ENCODE data around the gene CSRP2.

CSRP2 gene

DNA sequence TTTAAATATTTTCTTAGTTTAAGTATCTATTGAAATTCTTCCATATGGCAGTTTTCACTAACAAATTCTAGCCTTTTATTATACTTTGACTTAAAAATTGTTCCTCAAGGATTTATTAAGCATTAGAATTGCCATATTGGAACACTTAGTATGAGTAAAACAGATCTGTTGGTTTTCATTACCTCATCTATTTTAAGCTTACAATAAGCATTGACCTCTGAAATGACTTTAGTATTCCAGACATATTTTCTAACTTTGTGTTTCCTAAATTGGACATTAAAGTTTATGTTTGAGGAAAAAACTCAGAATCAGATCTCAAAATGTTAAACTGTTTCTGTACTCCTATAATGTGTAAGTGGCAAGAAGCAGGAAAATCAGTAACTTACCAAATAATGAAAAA, 48.4 kb downstream of the CSRP2 start:
- H3K4me1 ChIP-seq (ENCODE audit: control insufficient read depth in 2 of 2, insufficient read depth in 2 of 2, low read length in 2 of 2) = no peaks in the 10 kb centered on the region
- no peak overlapping the region for H3K27ac ChIP-seq (ENCODE audit: low read depth in 2 of 2, low read length in 2 of 2)
- H3K4me3 ChIP-seq (ENCODE audit: low read length in 2 of 2) = no peak overlapping the region
- peaks cover 7 to 10% of the 10 kb centered on the region in 2 donors for H3K36me3 ChIP-seq (ENCODE audit: control insufficient read depth in 2 of 2, insufficient read depth in 2 of 2, low read length in 2 of 2)
- peaks cover 0 to 7% of the 10 kb centered on the region in 2 donors for H3K9me3 ChIP-seq (ENCODE audit: control insufficient read depth in 2 of 2, low read length in 2 of 2)
- no peaks in the 10 kb centered on the region for H3K27me3 ChIP-seq (ENCODE audit: control insufficient read depth in 2 of 2, insufficient read depth in 2 of 2, low read length in 2 of 2)
- H3K9ac ChIP-seq (ENCODE audit: low read depth in 1 of 2, low read length in 2 of 2) = no peak overlapping the region

DNA sequence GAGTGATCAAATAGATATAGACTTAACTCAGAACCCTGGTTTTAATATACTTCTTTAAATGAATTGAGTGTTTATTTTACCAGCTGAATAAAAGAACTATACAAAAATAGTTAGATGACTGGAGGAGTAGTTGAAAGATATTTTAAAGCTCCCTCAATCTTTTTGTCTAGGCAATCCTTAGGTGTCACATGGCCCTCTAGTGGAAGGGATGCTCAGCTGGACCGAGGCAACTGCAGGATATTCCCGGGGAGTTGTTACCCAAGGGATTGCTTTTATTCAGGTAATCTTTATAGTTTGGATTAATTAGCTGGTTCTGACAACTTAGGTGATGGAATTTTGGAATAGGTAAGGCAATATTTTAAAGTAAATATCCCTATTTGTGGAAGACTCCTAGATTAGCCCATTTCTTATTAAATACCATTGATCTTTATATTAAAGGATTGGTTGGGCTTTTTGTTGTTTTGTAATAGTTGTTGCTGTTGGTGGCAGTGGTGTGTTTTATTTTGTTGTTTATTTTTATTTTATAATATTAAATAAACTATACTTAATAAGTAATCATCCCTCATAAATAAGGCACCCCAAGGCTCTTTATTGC, 57.8 kb downstream of the CSRP2 start:
- Histone ChIP-seq H3K4me3 (ENCODE audit: low read length in 2 of 2) (no peak overlapping the region), H3K9me3 (ENCODE audit: control insufficient read depth in 2 of 2, low read length in 2 of 2) (no peaks in the 10 kb centered on the region), H3K27me3 (ENCODE audit: control insufficient read depth in 2 of 2, insufficient read depth in 2 of 2, low read length in 2 of 2) (no peaks in the 10 kb centered on the region), H3K27ac (ENCODE audit: low read depth in 2 of 2, low read length in 2 of 2) (no peak overlapping the region), H3K9ac (ENCODE audit: low read depth in 1 of 2, low read length in 2 of 2) (no peak overlapping the region), H3K4me1 (ENCODE audit: control insufficient read depth in 2 of 2, insufficient read depth in 2 of 2, low read length in 2 of 2) (no peaks in the 10 kb centered on the region), H3K36me3 (ENCODE audit: control insufficient read depth in 2 of 2, insufficient read depth in 2 of 2, low read length in 2 of 2) (no peaks in the 10 kb centered on the region)

DNA sequence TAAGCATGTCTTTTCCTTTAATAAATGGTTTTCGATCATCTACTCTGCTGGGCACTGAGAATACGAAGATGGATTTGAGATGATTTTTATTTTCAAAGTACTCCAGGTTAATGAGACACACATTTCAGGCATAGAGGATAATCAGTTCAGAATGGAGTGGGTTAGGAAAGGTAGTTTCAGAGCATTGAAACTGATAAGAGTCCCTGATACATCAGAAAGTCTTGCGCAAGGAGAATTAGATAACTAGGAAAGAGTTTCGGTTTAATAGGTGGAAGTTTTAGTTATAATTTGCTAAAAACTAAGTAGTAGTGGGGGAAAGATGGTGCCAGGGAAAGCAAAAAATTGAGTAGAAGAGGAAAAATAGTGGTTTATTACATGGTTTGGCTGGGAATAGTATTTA, 64.8 kb downstream of the CSRP2 start:
- H3K36me3 ChIP-seq (ENCODE audit: control insufficient read depth in 2 of 2, insufficient read depth in 2 of 2, low read length in 2 of 2) = peaks cover 2 to 12% of the 10 kb centered on the region in 2 donors
- H3K27ac ChIP-seq (ENCODE audit: low read depth in 2 of 2, low read length in 2 of 2) = no peak overlapping the region
- no peaks in the 10 kb centered on the region for H3K27me3 ChIP-seq (ENCODE audit: control insufficient read depth in 2 of 2, insufficient read depth in 2 of 2, low read length in 2 of 2)
- H3K4me1 ChIP-seq (ENCODE audit: control insufficient read depth in 2 of 2, insufficient read depth in 2 of 2, low read length in 2 of 2) = no peaks in the 10 kb centered on the region
- H3K4me3 ChIP-seq (ENCODE audit: low read length in 2 of 2) = no peak overlapping the region
- H3K9me3 ChIP-seq (ENCODE audit: control insufficient read depth in 2 of 2, low read length in 2 of 2) = no peaks in the 10 kb centered on the region
- no peak overlapping the region for H3K9ac ChIP-seq (ENCODE audit: low read depth in 1 of 2, low read length in 2 of 2)

DNA sequence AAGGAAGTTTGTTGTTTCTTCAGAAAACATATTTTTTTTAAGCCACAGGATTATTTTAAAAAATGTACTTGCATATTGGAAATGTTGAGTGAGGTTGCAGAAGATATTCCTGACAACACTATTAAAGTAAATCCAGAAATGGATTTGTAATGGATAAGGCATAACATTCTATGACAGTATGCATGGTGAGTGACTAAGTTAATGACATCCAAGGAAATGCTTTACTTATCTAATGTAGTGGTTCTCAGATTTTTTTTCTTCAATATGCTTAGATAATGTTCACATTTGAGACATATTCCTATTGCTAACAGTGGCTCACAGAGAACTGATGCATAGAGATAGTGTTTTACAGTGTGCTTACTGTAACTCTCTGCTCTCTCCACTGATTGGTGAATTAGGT, 65.6 kb downstream of the CSRP2 start:
- Histone ChIP-seq H3K4me3 (ENCODE audit: low read length in 2 of 2) (no peak overlapping the region), H3K36me3 (ENCODE audit: control insufficient read depth in 2 of 2, insufficient read depth in 2 of 2, low read length in 2 of 2) (peaks cover 2 to 12% of the 10 kb centered on the region in 2 donors), H3K27ac (ENCODE audit: low read depth in 2 of 2, low read length in 2 of 2) (no peak overlapping the region), H3K4me1 (ENCODE audit: control insufficient read depth in 2 of 2, insufficient read depth in 2 of 2, low read length in 2 of 2) (no peaks in the 10 kb centered on the region), H3K9ac (ENCODE audit: low read depth in 1 of 2, low read length in 2 of 2) (no peak overlapping the region), H3K27me3 (ENCODE audit: control insufficient read depth in 2 of 2, insufficient read depth in 2 of 2, low read length in 2 of 2) (no peaks in the 10 kb centered on the region), H3K9me3 (ENCODE audit: control insufficient read depth in 2 of 2, low read length in 2 of 2) (no peaks in the 10 kb centered on the region)

DNA sequence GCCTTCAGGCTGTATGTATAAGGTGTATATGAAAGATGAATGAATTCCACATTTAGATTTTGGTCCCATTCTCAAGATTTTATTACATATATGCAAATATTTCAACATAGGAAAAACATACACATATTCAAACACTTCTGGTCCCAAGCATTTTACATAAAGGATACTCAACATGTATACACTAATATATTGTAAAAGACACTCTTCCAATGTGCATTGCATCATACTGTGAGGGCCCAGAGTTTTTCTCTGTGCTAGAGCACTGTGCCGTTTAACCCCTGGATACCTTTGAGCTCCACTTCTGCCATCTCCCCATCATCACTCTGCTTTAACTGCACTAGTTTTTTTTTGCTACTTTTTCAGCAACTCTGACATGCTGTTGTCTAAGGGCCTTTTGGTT, 66.8 kb downstream of the CSRP2 start:
- Histone ChIP-seq H3K4me3 (ENCODE audit: low read length in 2 of 2) (no peak overlapping the region), H3K9ac (ENCODE audit: low read depth in 1 of 2, low read length in 2 of 2) (no peak overlapping the region), H3K4me1 (ENCODE audit: control insufficient read depth in 2 of 2, insufficient read depth in 2 of 2, low read length in 2 of 2) (no peaks in the 10 kb centered on the region), H3K27me3 (ENCODE audit: control insufficient read depth in 2 of 2, insufficient read depth in 2 of 2, low read length in 2 of 2) (no peaks in the 10 kb centered on the region), H3K27ac (ENCODE audit: low read depth in 2 of 2, low read length in 2 of 2) (no peak overlapping the region), H3K9me3 (ENCODE audit: control insufficient read depth in 2 of 2, low read length in 2 of 2) (no peaks in the 10 kb centered on the region), H3K36me3 (ENCODE audit: control insufficient read depth in 2 of 2, insufficient read depth in 2 of 2, low read length in 2 of 2) (peaks cover 2 to 15% of the 10 kb centered on the region in 2 donors)

DNA sequence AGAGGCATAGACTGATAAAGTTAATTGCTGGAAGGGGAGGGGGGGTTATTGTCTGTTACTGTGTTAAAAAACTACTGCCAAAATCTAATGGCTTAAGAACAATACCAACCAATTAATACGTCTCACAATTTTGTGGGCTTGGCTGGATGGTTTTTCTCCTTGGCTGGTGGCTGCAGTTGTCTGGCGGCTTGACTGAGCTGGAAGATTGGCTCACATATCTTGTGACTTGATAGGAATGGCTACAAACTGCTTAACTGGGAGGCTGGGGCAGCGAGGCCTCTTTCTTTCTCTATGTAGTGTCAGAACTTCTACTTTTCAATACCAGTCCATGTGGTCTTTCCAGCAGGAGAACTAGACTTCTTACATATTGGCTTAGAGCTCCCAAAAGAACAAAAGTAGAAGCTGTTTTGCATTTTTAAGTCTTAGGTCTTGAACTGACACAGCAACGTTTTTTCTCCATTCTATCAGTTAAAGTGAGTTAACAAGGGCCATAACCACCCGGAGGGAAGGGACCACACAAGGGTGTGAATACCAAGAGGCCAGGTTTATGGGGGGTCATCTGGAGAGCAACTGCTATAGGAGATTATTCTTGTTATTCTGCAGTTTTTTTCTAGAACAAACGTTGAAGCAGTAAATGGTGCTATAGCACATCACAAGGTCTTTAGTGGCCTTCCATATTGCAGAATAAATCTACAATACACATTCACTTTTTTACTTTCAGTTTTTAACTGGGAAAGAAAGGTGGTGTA, 68.0 kb downstream of the CSRP2 start:
- H3K9me3 ChIP-seq (ENCODE audit: control insufficient read depth in 2 of 2, low read length in 2 of 2) = no peaks in the 10 kb centered on the region
- H3K9ac ChIP-seq (ENCODE audit: low read depth in 1 of 2, low read length in 2 of 2) = no peak overlapping the region
- H3K4me1 ChIP-seq (ENCODE audit: control insufficient read depth in 2 of 2, insufficient read depth in 2 of 2, low read length in 2 of 2) = no peaks in the 10 kb centered on the region
- no peaks in the 10 kb centered on the region for H3K27me3 ChIP-seq (ENCODE audit: control insufficient read depth in 2 of 2, insufficient read depth in 2 of 2, low read length in 2 of 2)
- peaks cover 3 to 15% of the 10 kb centered on the region in 2 donors for H3K36me3 ChIP-seq (ENCODE audit: control insufficient read depth in 2 of 2, insufficient read depth in 2 of 2, low read length in 2 of 2)
- H3K27ac ChIP-seq (ENCODE audit: low read depth in 2 of 2, low read length in 2 of 2) = no peak overlapping the region
- no peak overlapping the region for H3K4me3 ChIP-seq (ENCODE audit: low read length in 2 of 2)

Measured in mucosa of rectum (tissue), 2 donors.